Activated CD4-positive, CD25-positive, alpha-beta regulatory T cell (primary cell): ENCODE measurements around the gene NRDC.
"Not testable (repeated sequence)": the region's sequence is repeated elsewhere in the genome, so short reads cannot be mapped to it uniquely, and the experiment has no call there.

Experiments used
- DNase-seq, 4 experiments: peaks; one replicate each; lab custom pipeline; 2025; lab: John Stamatoyannopoulos, UW

Gene NRDC

GRCh38 chr1:51877434-51878307, 856 bp downstream of the NRDC start:
- no peak for DNase-seq

DNA sequence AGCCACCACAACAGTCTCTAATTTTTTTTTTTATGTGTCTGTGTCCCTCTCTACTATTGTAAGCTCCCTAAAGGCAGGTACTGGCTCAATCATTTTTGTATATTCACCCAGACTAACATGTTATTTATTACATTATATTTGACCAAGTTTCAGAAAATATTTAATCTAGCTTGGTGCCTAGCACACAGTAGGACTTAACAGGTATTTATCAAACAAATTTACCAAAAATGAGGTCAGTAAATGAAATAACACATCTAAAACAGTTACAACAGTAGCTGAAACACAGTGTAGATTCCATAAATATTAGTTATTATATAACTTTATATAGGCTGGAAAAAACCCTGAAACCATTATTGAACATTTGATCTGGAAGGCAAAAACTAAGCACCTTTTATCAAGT, 2.7 kb downstream of the NRDC start:
- no peak for DNase-seq

GRCh38 chr1:51875291-51875772, 3.2 kb downstream of the NRDC start:
- no peak for DNase-seq

DNA sequence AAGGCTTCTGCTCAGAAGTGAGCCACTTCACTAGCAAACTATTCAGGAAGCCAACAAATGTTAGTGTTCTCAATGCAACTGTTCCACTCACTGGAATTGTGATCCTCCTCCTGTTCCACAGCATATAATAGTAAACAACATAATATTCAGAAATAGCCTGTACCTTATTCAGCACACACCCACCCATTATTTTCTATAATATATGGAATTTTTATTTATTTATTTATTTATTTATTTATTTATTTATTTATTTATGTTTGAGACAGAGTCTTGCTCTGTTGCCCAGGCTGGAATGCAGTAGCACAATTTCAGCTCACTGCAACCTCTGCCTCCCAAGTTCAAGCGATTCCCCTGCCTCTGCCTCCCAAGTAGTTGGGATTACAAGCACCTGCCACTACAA, 5.3 kb downstream of the NRDC start:
- not testable (repeated sequence) for DNase-seq

DNA sequence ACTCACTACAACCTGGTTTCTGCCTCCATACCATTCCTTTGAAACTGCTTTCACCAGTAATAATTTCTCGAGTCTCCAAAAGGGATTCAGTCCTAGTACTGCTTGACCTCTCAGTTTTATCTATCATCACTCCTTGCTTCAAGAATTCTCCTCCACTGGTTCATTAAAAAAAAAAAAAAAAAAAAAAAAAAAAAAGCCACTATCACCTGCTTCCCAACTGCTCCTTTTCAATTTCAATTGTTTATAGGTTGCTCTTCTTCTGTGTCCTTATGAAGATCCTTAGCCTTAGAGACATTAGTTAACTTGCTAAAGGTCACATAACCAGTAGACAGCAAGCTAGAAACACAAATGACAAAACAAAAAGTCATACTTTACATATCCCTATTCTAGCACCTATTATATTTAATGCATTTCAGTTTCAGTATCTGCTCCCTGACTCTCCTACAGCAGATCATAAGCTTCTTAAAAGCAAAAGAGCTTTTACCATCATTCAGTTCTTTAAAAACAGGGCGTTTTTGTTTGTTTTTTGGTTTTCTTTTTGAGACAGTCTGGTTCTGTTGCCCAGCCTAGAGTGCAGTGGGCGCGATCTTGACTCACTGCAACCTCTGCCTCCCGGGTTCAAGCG, 7.1 kb downstream of the NRDC start:
- DNase-seq: no peak

- no peak for DNase-seq
These were observed 7.8 kb downstream of the NRDC start for GRCh38 chr1:51870603-51871350.

DNA sequence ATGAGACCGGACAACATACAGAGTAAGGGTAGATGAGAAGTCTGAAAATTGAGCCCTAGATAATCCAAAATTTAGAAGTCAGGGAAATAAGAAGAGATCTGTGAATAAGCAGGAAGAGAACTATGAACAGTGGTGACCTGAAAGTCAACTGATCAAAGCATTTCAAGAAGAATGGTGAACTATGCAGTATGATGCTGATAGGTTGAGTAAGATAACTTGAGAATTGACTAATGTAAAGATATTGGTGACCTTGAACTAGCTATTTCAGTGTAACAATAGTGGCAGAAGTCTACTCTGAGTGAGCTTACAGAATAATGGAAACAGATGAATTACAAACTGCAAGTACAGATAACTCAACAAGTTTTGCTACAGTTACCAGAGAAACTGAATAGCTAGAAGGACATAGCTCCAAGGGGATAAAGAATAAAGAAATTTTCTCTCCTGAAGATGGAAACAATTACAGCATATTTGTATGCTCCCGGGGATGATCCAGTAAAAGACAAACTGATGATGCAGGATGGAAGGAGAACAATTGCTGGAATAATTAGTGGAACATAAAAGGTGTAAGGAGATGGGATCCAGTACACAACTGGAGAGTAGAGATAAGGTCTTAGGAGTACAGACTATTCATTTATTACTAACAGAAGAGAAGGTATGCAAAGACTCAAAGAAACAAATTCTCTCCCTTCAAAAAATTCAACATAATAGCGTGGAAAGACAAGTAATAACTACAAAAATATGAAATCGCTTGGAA, 10.9 kb downstream of the NRDC start:
- DNase-seq: no peak

- DNase-seq: no peak
These were observed 15.1 kb downstream of the NRDC start for GRCh38 chr1:51863384-51863783.

- no peak for DNase-seq
These were observed 16.9 kb downstream of the NRDC start for GRCh38 chr1:51861669-51862068.

DNA sequence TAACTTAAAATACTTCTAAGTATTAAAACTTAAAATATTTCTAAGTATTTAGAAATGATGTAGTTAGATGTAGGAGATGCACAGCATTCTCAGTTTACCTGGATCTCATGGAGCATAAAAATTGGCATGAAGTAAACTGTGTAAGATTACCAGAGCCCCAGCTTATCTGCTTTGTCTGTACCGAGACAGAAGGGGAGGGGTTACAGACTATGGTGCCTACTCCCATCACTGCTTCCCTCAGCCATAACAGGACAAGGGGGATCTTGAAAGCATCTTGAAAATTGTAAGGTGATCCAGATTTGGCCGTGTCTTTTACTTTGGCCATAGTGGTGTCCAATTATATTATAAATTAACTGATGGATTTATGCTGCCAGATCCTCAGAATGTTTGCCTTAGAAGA, 18.8 kb downstream of the NRDC start:
- DNase-seq: no peak

DNA sequence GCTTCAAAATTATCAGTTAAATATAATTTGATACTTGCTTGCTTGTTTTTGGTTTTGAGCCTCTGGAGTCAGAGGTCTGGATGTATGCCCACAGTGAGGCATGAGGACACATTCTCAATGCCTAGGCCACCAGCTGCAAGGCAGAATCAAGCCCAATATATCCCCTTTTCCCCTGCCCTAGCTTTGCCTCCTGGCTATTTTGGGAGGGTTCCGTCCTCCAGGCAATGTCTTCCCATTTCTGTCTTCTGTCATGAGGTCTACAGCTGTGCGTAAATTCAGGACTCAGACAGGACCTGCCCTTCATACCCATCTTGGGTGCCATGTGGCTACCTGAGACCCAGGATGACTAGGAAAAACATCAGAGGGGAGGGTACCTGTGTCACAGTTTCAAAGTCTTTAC, 19.2 kb downstream of the NRDC start:
- DNase-seq: no peak

GRCh38 chr1:51858892-51859291, 19.6 kb downstream of the NRDC start:
- no peak for DNase-seq

GRCh38 chr1:51856745-51857144, 21.8 kb downstream of the NRDC start:
- DNase-seq: no peak

GRCh38 chr1:51855624-51856023, 22.9 kb downstream of the NRDC start:
- DNase-seq: no peak

DNA sequence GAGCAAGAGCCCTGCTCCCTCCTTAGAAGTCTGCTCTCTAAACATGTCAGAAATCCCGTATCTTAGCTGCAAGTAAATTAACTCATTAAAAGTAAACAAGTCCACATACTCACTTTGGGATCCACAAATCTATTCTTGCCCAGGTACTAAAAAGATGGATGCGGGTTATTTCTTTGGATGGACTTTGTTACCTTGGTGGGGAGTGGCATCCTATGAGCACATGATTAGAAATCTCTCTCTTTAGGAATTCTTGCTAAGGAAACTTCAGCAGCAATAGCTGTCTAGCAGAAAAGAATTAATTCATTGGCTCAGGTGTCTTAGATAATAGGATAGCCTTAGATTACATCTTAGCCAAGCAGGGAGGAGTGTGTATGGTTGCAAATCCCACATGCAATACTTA, 25.2 kb downstream of the NRDC start:
- no peak for DNase-seq

DNA sequence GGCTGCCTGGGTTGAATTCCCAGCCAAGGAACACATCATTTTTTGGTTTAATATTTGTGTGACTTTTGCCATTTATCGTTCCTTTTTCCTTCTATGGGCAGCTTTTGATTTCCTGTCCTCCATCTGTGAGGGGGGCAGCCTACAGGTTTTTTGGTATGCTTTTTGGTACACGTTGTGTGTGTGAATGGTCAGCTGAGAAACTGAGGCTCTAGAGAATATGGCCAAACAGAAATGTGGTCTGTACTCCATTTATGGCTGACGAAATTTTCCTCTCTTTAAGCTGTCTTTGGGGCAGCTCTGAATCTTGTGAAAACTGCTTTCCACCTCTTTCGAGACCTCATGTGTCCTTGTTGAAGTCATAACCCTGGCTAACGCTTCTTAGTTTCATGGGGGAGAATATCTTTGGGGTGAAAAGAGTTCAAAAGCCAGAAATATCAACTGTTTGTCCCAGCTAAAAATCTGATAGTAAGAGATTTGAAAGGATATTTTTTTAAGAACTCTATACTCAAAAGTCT, 26.6 kb downstream of the NRDC start:
- no peak for DNase-seq

DNA sequence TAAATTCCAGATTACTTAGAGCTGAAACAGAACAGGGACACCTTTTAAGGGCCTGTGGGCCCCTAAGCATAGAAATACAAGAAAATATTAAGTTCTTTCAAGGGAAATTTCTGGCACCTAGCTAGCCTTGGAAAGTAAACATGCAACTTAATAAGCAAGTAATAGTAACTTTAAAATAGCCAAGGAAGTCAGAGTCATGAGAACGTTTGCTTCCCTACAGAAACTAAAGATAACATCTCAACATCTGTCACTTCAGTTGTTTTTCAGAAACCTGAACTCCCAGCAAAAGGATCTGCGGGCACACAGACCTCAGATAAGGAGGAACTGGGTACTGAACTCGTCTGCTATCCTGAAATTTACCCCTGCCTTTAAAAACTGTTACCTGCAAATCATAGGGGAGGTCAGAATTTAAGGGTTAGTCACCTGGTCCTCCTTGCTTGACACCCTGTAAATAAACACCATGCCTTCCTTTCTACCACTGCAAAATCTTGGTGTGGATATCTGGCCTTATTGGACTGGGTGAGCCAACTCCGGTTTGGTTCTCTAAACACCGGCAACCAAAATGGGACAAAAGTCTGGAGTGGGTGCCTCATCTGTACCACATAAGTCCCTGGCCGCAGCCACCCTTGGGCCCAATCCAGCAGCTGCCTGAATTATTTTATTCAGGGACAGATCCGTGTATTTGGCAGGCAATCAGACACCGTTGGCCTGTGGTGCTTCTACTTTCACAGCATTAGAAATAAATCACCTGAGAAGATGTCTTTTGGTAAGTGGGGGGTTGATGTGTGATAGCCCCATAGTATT, 27.9 kb downstream of the NRDC start:
- DNase-seq: no peak

GRCh38 chr1:51847294-51847920, 31.1 kb downstream of the NRDC start:
- DNase-seq: no peak

- no peak for DNase-seq
These were observed 34.6 kb downstream of the NRDC start for GRCh38 chr1:51843948-51844347.

- DNase-seq: no peak
These were observed 36.3 kb downstream of the NRDC start for GRCh38 chr1:51842261-51842660.
